ENCODE measurements around the gene SGK2. TPM values are rescaled to one million over a fixed set of nuclear protein-coding genes. Genes with fewer than 3 reads are reported as not detected.
A peak's percentile ranks its signal among the peaks of the same experiment; 100 is the strongest.
"Not testable (repeated sequence)": the region's sequence is repeated elsewhere in the genome, so short reads cannot be mapped to it uniquely, and the experiment has no call there.

SGK2 gene
- total and polyA plus RNA-seq, 4 experiments from 2014 or later = 0.70 to 1.6 TPM; not detected in 2

DNA sequence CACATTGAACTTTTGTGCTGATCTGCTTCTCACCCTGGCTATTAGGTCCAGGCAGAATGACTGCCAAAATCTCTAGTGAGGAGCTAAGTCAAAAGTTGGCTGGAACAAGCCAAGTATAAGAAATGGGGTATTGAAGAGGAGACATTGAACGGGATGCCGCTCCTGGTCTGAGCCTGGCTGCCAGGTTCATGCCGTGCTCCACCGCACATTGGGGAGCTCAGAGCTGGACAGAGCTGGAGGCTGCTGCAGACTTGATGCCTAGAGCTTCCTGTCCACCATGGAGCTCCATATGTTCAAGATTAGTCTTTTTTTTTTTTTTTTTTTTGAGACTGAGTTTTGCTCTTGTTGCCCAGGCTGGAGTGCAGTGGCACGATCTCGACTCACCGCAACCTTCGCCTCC lies 27.8 kb downstream of the SGK2 start:
- H3K27me3 ChIP-seq (ENCODE audit: insufficient read depth, low read length) = no peaks in the 10 kb centered on the region
- CTCF ChIA-PET (ENCODE audit: partially characterized antibody) = interaction anchor here (0.6 to 1.8 kb wide), 2 partner anchors 26 to 48 kb away, joined by 3 to 5 read pairs; no protein-coding TSS in a partner anchor
- H3K4me1 Mint-ChIP-seq = peaks cover 7 to 21% (median 14%) of the 10 kb centered on the region in 4 donors
- no peak overlapping the region for H3K4me3 Mint-ChIP-seq
- no peaks in the 10 kb centered on the region for H3K36me3 ChIP-seq (ENCODE audit: insufficient read depth, low read length)
- no peak overlapping the region for H3K4me3 ChIP-seq (ENCODE audit: low read length in 2 of 2)
- DNase-seq = no peak
- peaks cover 2 to 6% of the 10 kb centered on the region in 2 donors for H3K27me3 Mint-ChIP-seq
- POLR2A ChIA-PET (ENCODE audit: partially characterized antibody) = no interaction called here
- intact Hi-C loops (cut with micrococcal nuclease) = no loop called here
- H3K36me3 Mint-ChIP-seq = peaks cover 0 to 8% of the 10 kb centered on the region in 2 donors
- H3K4me1 ChIP-seq (ENCODE audit: insufficient read depth, low read length) = peaks cover 16% of the 10 kb centered on the region
- H3K27ac Mint-ChIP-seq = peak overlapping the region in 1 of 7 donors; percentile 72
- H3K27ac ChIP-seq (ENCODE audit: low read depth, low read length) = no peak overlapping the region
- no peaks in the 10 kb centered on the region for H3K9me3 Mint-ChIP-seq
- no peaks in the 10 kb centered on the region for H3K9me3 ChIP-seq (ENCODE audit: control insufficient read depth in 1 of 2, low read length in 2 of 2)

DNA sequence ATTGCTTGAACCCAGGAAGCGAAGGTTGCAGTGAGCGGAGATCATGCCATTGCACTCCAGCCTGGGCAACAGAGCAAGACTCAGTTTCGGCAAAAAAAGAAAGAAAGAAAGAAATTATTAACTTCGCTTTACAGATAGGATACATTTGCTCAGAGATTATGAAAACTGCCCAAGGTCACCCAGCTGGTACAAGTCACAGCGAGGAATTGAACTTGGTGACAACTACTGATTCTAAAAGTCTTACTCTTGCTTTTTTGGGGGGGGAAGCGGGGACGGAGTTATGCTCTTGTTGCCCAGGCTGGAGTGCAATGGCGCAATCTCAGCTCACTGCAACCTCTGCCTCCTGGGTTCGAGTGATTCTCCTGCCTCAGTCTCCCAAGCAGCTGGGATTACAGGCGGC lies 29.7 kb downstream of the SGK2 start:
- H3K27me3 ChIP-seq (ENCODE audit: insufficient read depth, low read length); H3K27ac Mint-ChIP-seq; H3K4me3 ChIP-seq (ENCODE audit: low read length in 2 of 2); H3K9me3 Mint-ChIP-seq; intact Hi-C loops (cut with micrococcal nuclease); H3K36me3 Mint-ChIP-seq; H3K27me3 Mint-ChIP-seq; H3K27ac ChIP-seq (ENCODE audit: low read depth, low read length); CTCF ChIA-PET (ENCODE audit: partially characterized antibody); H3K36me3 ChIP-seq (ENCODE audit: insufficient read depth, low read length); H3K9me3 ChIP-seq (ENCODE audit: control insufficient read depth in 1 of 2, low read length in 2 of 2); POLR2A ChIA-PET (ENCODE audit: partially characterized antibody); DNase-seq: not testable (repeated sequence)
- Mint-ChIP-seq H3K4me1 (peaks cover 7 to 22% (median 15%) of the 10 kb centered on the region in 4 donors), H3K4me3 (peak overlapping the region in 1 of 8 donors; percentile 58)
- H3K4me1 ChIP-seq (ENCODE audit: insufficient read depth, low read length) = peaks cover 18% of the 10 kb centered on the region

DNA sequence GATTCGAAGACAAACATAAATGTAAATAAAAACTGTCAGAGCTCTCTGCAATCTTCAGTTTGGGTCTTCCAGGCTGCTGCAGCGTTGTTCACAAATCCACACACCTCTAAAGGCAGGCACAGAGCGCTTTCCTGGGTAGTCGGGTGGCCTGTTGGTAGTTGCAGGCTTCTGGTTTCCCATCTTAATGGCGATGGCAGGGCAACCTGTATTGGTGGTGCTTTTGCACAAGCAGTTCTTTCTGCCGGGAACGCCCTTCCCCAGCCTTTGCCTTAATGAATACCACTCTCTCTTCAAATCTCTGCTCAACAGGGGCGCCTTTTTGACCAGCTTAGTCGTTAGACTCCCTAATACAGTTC lies 31.2 kb downstream of the SGK2 start:
- peak overlapping the region; percentile 93 to 99 (median 97) for H3K27ac Mint-ChIP-seq
- ChIA-PET POLR2A (ENCODE audit: partially characterized antibody) (interaction anchor here (1.1 to 2.9 kb wide), 3 partner anchors 70 to 132 kb away, joined by 4 to 29 read pairs (median 6); partner anchors contain the start of gene SRSF6), CTCF (ENCODE audit: partially characterized antibody) (no interaction called here)
- no peaks in the 10 kb centered on the region for H3K9me3 ChIP-seq (ENCODE audit: control insufficient read depth in 1 of 2, low read length in 2 of 2)
- peaks cover 8 to 16% of the 10 kb centered on the region in 2 donors for H3K36me3 Mint-ChIP-seq
- peak overlapping the region; percentile 71 for H3K27ac ChIP-seq (ENCODE audit: low read depth, low read length)
- peak overlapping the region; percentile 75 to 90 for H3K4me3 ChIP-seq (ENCODE audit: low read length in 2 of 2)
- intact Hi-C loops (cut with micrococcal nuclease) = loop anchor here (1.0 kb wide), 2 partner anchors 76 to 133 kb away; partner anchors contain the start of gene SRSF6
- no peaks in the 10 kb centered on the region for H3K36me3 ChIP-seq (ENCODE audit: insufficient read depth, low read length)
- H3K27me3 ChIP-seq (ENCODE audit: insufficient read depth, low read length) = no peaks in the 10 kb centered on the region
- peak overlapping the region; percentile 88 to 96 (median 94) for H3K4me3 Mint-ChIP-seq
- no peaks in the 10 kb centered on the region for H3K9me3 Mint-ChIP-seq
- peaks cover 7 to 22% (median 15%) of the 10 kb centered on the region in 4 donors for H3K4me1 Mint-ChIP-seq
- DNase-seq = no peak
- peaks cover 2 to 6% of the 10 kb centered on the region in 2 donors for H3K27me3 Mint-ChIP-seq
- H3K4me1 ChIP-seq (ENCODE audit: insufficient read depth, low read length) = peaks cover 18% of the 10 kb centered on the region

DNA sequence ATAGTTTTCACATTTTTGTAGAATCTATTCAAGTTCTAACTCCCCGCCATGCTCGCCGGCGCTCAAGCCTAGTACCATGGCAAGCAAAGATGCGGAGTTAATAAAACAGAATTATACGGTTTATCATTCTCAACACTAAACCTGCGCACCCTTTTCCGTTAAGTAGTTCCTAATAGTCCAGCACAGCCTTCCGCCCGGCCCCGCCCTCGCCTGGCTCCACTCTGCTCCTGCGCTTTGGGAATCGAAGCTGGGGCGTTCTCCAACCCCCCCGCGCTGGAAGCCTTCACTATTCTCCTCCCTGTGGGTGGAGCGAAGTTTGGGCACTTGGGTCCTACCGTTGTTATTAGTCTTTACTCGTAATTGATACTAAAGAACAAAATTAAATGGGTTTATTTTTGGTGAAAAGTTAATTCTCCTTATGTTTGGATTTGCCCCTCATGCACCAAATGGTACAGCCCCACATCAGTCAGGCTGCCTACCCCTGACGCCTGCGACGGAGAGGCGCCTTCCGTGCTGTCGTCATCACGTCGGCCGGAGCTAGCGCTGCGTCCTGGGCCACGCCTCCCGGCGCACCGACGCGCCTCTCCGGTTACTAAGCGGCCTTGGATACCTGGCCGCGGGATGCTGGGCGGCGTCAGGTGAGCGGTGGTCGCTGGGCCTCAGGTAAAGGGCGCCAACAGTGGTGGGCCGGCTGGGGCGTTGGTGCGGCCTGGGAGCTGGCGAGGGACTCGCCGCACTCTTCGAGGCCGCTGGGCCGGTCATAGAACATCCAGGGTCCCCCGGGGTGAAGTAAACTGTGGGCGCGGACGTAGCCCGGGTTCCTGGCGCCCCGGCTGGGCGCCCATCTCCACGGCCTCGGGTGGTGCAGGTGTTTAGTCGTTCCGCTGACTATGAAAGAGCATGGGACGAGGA lies 31.8 kb downstream of the SGK2 start, which contains the start of gene IFT52:
TSS of gene IFT52 (plus strand) at position 546 of the 912 bp plus-strand sequence. CDS start 3,762 bp downstream, outside the sequence.
- H3K4me3 Mint-ChIP-seq = peak within 1 kb of the TSS; percentile 88 to 96 (median 94)
- Histone ChIP-seq H3K9me3 (ENCODE audit: control insufficient read depth in 1 of 2, low read length in 2 of 2) (no peaks in the 10 kb centered on the region), H3K36me3 (ENCODE audit: insufficient read depth, low read length) (no peaks in the 10 kb centered on the region), H3K27me3 (ENCODE audit: insufficient read depth, low read length) (no peaks in the 10 kb centered on the region), H3K4me3 (ENCODE audit: low read length in 2 of 2) (peak within 1 kb of the TSS; percentile 75 to 90), H3K27ac (ENCODE audit: low read depth, low read length) (peak within 1 kb of the TSS; percentile 71), H3K4me1 (ENCODE audit: insufficient read depth, low read length) (peaks cover 18% of the 10 kb centered on the region)
- peaks cover 8 to 17% of the 10 kb centered on the region in 2 donors for H3K36me3 Mint-ChIP-seq
- peaks cover 2 to 6% of the 10 kb centered on the region in 2 donors for H3K27me3 Mint-ChIP-seq
- DNase-seq = peak; percentile 85 to 89 (median 88)
- H3K27ac Mint-ChIP-seq = peak within 1 kb of the TSS; percentile 93 to 99 (median 97)
- ChIA-PET CTCF (ENCODE audit: partially characterized antibody) (interaction anchor here (1.6 kb wide), 1 partner anchor 10 kb away, joined by 3 read pairs; no protein-coding TSS in a partner anchor), POLR2A (ENCODE audit: partially characterized antibody) (interaction anchor here (1.1 to 2.9 kb wide), 6 partner anchors 11 to 352 kb away, joined by 3 to 29 read pairs (median 4); partner anchors contain the start of gene SRSF6)
- peaks cover 7 to 22% (median 15%) of the 10 kb centered on the region in 4 donors for H3K4me1 Mint-ChIP-seq
- H3K9me3 Mint-ChIP-seq = no peaks in the 10 kb centered on the region
- intact Hi-C loops (cut with micrococcal nuclease) = loop anchor here (1.0 kb wide), 2 partner anchors 76 to 133 kb away; partner anchors contain the start of gene SRSF6

DNA sequence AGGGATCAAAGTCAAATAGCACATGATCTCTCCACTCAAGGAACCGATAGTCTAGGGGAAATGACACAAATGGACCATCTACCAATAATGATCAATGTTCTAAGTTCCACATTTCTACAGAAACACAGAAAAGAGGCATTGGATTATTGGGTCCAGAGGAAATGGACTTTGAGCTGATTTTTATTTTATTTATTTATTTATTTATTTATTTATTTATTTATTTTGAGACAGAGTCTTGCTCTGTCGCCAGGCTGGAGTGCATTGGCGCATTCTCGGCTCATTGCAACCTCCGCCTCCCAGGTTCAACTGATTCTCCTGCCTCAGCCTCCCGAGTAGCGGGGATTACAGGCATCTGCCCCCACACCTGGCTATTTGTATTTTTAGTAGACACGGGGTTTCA lies 43.1 kb downstream of the SGK2 start:
- H3K4me1 Mint-ChIP-seq; intact Hi-C loops (cut with micrococcal nuclease); H3K4me3 Mint-ChIP-seq; H3K27ac Mint-ChIP-seq; H3K9me3 ChIP-seq (ENCODE audit: control insufficient read depth in 1 of 2, low read length in 2 of 2); H3K36me3 ChIP-seq (ENCODE audit: insufficient read depth, low read length); H3K27me3 ChIP-seq (ENCODE audit: insufficient read depth, low read length); H3K9me3 Mint-ChIP-seq; H3K4me3 ChIP-seq (ENCODE audit: low read length in 2 of 2); DNase-seq; H3K27ac ChIP-seq (ENCODE audit: low read depth, low read length); H3K27me3 Mint-ChIP-seq; H3K4me1 ChIP-seq (ENCODE audit: insufficient read depth, low read length): not testable (repeated sequence)
- ChIA-PET POLR2A (ENCODE audit: partially characterized antibody) (interaction anchor here (1.5 kb wide), 1 partner anchor 11 kb away, joined by 3 read pairs; the partner anchor contains the start of gene IFT52), CTCF (ENCODE audit: partially characterized antibody) (interaction anchor here (0.8 kb wide), 1 partner anchor 16 kb away, joined by 3 read pairs; no protein-coding TSS in a partner anchor)
- H3K36me3 Mint-ChIP-seq = peaks cover 41% of the 10 kb centered on the region in 2 donors

DNA sequence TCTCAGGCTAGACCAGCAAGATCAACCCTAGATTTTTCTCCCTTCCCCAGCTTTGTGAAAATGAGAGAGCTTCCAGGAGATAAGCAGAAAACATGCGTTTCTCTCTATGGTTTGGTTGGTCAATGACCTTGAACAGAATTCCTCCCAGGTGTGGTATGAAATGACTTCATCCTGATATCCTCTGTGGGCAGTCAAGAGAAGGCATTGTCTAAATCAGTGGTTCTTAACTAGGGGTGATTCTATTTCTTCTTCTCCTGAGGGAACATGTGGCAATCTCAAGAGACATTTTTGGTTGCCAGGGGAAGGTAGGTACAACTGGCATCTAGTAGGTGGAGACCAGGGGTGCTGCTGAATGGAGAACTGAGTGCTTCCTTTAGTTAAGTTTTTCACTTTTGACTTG lies 44.3 kb downstream of the SGK2 start:
- Histone ChIP-seq H3K36me3 (ENCODE audit: insufficient read depth, low read length) (no peaks in the 10 kb centered on the region), H3K27me3 (ENCODE audit: insufficient read depth, low read length) (no peaks in the 10 kb centered on the region), H3K4me3 (ENCODE audit: low read length in 2 of 2) (no peak overlapping the region), H3K27ac (ENCODE audit: low read depth, low read length) (no peak overlapping the region), H3K9me3 (ENCODE audit: control insufficient read depth in 1 of 2, low read length in 2 of 2) (no peaks in the 10 kb centered on the region), H3K4me1 (ENCODE audit: insufficient read depth, low read length) (no peaks in the 10 kb centered on the region)
- POLR2A ChIA-PET (ENCODE audit: partially characterized antibody) = no interaction called here
- Mint-ChIP-seq H3K36me3 (peaks cover 38 to 39% of the 10 kb centered on the region in 2 donors), H3K27ac (no peak overlapping the region), H3K9me3 (no peaks in the 10 kb centered on the region), H3K27me3 (no peaks in the 10 kb centered on the region), H3K4me3 (no peak overlapping the region), H3K4me1 (peaks cover 0 to 2% (median 0%) of the 10 kb centered on the region in 4 donors)
- CTCF ChIA-PET (ENCODE audit: partially characterized antibody) = no interaction called here
- DNase-seq = no peak
- intact Hi-C loops (cut with micrococcal nuclease) = no loop called here

DNA sequence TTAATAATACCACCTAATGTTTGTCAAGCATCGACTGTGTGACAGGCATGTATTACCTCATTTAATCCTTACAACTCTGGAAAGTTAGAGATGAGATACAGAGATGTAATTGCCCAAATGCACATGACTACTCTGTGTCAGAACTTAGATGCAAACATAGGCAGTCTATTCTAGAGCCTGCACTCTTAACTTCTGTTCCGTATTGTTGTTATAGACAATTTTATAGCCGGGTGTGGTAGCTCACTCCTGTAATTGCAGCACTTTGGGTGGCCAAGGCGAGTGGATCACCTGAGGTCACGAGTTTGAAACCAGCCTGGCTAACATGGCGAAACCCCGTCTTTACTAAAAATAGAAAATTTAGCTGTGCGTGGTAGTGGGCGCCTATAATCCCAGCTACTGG lies 46.9 kb downstream of the SGK2 start:
- no peaks in the 10 kb centered on the region for H3K4me1 Mint-ChIP-seq
- H3K27me3 Mint-ChIP-seq = no peaks in the 10 kb centered on the region

More for the DNA sequence above, 46.9 kb downstream of the SGK2 start:
- Histone ChIP-seq H3K9me3 (ENCODE audit: control insufficient read depth in 1 of 2, low read length in 2 of 2) (no peaks in the 10 kb centered on the region), H3K27ac (ENCODE audit: low read depth, low read length) (no peak overlapping the region), H3K4me1 (ENCODE audit: insufficient read depth, low read length) (no peaks in the 10 kb centered on the region), H3K36me3 (ENCODE audit: insufficient read depth, low read length) (no peaks in the 10 kb centered on the region), H3K27me3 (ENCODE audit: insufficient read depth, low read length) (no peaks in the 10 kb centered on the region), H3K4me3 (ENCODE audit: low read length in 2 of 2) (no peak overlapping the region)
- Mint-ChIP-seq H3K36me3 (peaks cover 25 to 26% of the 10 kb centered on the region in 2 donors), H3K4me3 (no peak overlapping the region), H3K27ac (no peak overlapping the region), H3K9me3 (no peaks in the 10 kb centered on the region)
- POLR2A ChIA-PET (ENCODE audit: partially characterized antibody) = no interaction called here
- DNase-seq = no peak
- intact Hi-C loops (cut with micrococcal nuclease) = no loop called here
- CTCF ChIA-PET (ENCODE audit: partially characterized antibody) = no interaction called here

Data from CD4-positive, alpha-beta memory T cell (primary cell).